Measurements from ENCODE around the gene TPPP. TPM values are rescaled to one million over a fixed set of nuclear protein-coding genes. Genes with fewer than 3 reads are reported as not detected.
"Not testable (repeated sequence)": the region's sequence is repeated elsewhere in the genome, so short reads cannot be mapped to it uniquely, and the experiment has no call there.

The TPPP gene
- 12.9 TPM for total RNA-seq

GRCh38 chr5:693271-694041, at the start of gene TPPP:
TPPP (minus strand) TSS chr5:693352; CDS start chr5:678060, 15,292 bp downstream.
- DNase-seq (ENCODE audit: low read depth in 2 of 3, low spot score in 2 of 3), result peak; percentile 50 to 64 (median 62)

DNA sequence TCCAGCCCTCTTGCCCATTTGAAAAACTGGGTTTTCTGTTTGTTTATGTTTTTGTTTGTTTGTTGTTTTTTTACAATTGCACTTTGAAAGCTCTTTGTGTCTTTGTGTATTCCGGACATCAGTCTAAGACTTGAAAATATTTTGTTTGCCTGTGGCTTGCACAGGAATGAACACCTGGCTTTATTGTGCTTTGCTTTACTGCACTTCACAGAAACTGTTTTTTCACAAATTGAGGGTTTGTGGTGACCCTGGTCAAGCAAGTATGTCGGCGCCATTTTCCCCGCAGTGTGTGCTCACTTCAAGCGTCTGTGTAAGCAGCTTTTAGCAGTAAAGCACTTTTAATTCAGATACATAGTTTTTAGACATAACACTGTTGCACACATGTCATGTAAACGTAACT, 49.1 kb upstream of the TPPP start:
- DNase-seq (ENCODE audit: low read depth in 2 of 3, low spot score in 2 of 3), result not testable (repeated sequence)

DNA sequence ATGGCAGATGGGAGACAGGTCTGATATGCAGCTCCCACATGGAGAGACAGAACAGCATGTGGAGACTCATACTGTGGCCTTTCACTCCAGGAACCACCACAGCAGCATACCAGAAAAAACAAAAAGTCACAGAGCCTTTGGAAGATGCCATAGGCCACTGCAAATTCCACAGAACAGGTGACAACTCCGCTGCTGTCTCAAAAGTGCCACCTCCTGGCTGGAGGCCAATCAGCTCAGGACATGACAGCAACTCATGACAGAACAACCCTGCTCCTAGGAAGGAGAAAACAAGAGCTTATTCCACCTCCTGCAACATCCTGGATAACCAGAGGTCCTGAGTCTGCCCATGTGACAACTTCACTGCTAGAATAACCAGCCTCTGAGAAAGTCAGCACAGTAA, 41.0 kb upstream of the TPPP start:
- not testable (repeated sequence) for DNase-seq (ENCODE audit: low read depth in 2 of 3, low spot score in 2 of 3)

DNA sequence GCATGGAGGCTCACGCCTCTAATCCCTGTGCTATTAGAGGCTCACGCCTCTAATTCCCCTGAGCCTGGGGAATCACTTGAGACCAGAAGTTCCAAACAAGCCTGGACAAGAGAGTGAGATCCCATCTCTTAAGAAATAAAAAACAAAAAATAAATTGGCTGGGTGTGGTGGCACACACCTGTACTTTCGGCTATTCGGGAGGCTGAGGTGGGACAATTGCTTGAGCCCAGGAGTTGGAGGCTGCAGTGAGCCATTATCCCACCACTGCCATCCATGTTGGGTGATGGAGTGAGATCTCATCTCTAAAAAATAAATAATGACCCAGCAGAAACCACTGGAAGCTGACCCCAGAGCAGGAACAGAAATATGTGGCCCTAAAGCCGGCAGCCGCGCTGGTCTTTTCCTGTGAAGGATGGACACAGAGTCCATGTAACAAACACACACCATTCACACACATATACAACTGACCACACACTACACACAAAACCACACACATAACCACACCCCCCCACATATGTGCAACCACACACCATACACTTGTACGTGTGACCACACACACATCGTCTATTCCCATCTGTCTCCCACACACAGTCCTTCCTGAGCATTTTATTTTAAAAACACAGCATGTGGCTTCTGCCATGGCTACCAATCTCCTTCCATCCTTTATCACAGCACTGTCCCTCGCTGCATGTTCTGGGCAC, 39.8 kb upstream of the TPPP start:
- not testable (repeated sequence) for DNase-seq (ENCODE audit: low read depth in 2 of 3, low spot score in 2 of 3)

DNA sequence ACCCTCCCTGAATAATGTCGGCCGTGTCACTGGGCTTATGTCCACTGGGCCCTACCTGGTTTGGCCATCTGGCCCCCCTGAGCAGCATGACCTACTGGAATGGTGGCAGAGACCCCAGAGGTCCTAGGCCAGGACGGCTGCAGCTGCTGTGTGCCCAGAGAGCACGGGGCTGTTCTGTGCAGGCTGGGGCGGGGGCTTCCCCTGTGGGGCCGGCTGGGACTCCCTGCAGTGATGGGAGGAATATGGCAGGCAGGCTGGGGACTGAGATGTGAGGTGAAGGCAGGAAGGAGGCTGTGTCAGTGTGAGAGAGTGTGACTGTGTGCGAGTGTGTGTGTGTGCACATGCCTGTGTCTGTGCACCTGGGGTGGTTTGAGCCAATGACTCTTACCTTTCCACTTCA, 36.1 kb upstream of the TPPP start:
- not testable (repeated sequence) for DNase-seq (ENCODE audit: low read depth in 2 of 3, low spot score in 2 of 3)

DNA sequence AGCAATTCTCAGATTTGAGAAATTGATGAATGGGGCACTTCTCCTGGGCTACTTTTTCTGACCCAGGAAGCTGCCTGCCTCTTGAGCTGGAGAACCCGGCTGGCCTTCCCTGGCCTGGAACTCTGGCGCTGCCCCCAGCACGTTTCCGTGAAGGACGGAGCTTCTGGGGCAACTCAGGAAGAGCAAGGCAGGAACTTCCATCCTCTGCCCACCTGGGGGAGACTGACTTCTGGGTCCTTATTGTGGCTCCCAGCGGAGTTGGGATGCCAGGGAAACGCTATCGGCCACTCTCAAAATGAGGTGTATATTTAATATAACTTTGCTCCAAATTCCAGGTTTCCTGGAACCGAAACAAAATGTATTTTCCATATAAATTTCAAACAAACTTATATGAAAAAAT, 33.9 kb upstream of the TPPP start:
- DNase-seq (ENCODE audit: low read depth in 2 of 3, low spot score in 2 of 3), result not testable (repeated sequence)

- not testable (repeated sequence) for DNase-seq (ENCODE audit: low read depth in 2 of 3, low spot score in 2 of 3)
Observed at GRCh38 chr5:723865-724264, 30.7 kb upstream of the TPPP start.

DNA sequence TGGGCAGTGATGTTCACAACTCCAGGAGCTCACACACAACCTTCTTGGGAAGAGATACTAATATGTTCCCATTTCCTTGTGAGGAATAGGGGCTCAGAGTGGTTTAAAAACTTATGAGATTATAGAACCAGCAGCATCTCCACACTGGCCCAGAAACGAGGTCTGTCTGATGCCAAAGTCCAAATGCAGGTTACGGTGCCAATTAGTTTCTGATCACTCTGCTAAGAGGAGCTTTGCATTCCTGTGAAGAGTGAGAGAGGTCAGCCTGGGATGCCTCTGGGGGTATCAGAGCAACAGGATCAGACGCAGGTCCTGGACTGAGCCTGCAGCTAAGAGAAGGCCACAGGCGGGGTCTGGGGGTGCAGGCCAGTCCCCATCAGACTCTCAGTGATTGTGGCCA, 30.2 kb upstream of the TPPP start:
- DNase-seq (ENCODE audit: low read depth in 2 of 3, low spot score in 2 of 3), result not testable (repeated sequence)

- not testable (repeated sequence) for DNase-seq (ENCODE audit: low read depth in 2 of 3, low spot score in 2 of 3)
Observed at GRCh38 chr5:719379-719778, 26.2 kb upstream of the TPPP start.

DNA sequence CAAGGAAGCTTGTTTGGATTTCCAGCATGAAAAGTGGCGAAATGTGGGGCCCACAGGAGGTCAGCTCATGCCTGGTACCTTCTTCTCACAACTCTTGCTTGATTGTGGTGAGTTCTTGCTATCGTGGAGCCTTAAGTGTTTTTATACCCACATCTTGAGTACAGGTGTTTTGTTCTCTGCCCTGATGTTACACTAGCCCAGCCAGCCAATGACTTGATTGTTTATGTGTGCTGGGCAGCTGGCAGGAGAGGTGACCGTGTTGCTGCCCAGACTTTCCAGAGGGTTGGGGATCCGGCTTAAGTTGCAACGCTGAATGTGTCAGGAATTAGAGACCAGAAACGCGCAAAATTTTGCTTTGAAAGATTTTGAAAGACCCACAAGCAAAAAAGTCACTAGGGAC, 24.0 kb upstream of the TPPP start:
- DNase-seq (ENCODE audit: low read depth in 2 of 3, low spot score in 2 of 3), result no peak

- DNase-seq (ENCODE audit: low read depth in 2 of 3, low spot score in 2 of 3), result not testable (repeated sequence)
Observed at GRCh38 chr5:716740-717139, 23.6 kb upstream of the TPPP start.

GRCh38 chr5:715636-716035, 22.5 kb upstream of the TPPP start:
- not testable (repeated sequence) for DNase-seq (ENCODE audit: low read depth in 2 of 3, low spot score in 2 of 3)

DNA sequence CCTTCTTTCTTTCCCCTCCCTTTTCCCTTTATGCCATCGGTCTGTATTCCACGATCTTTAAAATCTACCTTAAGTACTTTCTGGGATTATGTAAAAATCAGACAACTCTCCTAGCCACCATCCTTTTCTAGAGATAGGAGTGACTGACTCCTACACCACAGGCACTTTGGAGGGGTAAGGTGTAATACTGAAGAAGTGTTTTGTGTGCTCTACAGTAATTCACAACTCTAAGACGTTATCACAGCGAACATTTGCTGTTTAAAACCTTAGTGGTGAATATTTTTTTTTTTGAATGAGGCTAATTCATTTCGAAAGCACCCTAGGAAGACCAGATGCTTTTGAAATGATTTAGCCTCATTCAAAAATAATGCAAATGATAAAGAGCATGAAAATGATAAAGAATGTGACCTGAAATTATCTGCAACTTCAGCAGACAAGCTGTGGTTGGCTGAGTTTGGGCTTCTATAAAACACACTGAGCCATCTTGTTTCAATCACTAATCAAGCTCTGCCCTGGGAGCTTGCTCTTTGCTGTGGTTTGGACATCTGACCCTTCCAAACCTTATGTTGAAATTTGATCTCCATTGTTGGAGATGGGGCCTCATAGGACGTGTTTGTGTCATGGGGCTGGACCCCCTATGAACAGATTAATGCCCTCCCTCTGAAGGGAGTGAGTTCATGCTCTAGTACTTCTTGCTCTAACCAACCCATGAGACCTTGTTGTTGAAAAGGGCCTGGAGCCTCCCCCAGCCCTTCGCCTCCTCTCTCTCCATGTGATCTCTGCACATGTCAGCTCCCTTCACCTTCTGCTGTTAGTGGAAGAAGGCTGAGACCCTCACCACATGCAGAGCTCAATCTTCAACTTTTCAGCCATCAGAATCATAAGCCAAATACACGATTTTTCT, 21.3 kb upstream of the TPPP start:
- DNase-seq (ENCODE audit: low read depth in 2 of 3, low spot score in 2 of 3), result not testable (repeated sequence)

DNA sequence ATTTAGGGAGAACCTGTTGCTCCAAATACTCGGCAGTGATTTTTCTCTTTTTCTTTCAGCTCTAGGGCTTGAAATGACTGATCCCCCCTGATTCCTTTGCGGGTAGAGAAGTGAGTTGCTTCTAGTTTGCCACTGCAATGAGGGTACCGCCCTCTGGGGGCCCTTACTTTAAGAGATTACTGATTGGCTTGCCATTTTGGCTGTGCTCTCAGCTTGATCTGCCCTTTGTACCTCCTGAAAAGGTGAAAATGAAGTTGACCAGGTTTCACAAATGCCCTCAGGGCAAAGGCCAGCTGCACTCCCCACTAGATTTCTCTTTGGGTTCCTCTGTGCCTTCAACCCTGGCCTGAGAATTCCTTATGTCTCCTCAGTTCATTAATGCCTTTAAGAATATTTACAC, 20.5 kb upstream of the TPPP start:
- not testable (repeated sequence) for DNase-seq (ENCODE audit: low read depth in 2 of 3, low spot score in 2 of 3)

- not testable (repeated sequence) for DNase-seq (ENCODE audit: low read depth in 2 of 3, low spot score in 2 of 3)
Observed at GRCh38 chr5:708848-709517, 15.8 kb upstream of the TPPP start.

GRCh38 chr5:708374-708773, 15.2 kb upstream of the TPPP start:
- not testable (repeated sequence) for DNase-seq (ENCODE audit: low read depth in 2 of 3, low spot score in 2 of 3)

GRCh38 chr5:706127-706526, 13.0 kb upstream of the TPPP start:
- peak in 1 of 3 donors; percentile 18 for DNase-seq (ENCODE audit: low read depth in 2 of 3, low spot score in 2 of 3)

DNA sequence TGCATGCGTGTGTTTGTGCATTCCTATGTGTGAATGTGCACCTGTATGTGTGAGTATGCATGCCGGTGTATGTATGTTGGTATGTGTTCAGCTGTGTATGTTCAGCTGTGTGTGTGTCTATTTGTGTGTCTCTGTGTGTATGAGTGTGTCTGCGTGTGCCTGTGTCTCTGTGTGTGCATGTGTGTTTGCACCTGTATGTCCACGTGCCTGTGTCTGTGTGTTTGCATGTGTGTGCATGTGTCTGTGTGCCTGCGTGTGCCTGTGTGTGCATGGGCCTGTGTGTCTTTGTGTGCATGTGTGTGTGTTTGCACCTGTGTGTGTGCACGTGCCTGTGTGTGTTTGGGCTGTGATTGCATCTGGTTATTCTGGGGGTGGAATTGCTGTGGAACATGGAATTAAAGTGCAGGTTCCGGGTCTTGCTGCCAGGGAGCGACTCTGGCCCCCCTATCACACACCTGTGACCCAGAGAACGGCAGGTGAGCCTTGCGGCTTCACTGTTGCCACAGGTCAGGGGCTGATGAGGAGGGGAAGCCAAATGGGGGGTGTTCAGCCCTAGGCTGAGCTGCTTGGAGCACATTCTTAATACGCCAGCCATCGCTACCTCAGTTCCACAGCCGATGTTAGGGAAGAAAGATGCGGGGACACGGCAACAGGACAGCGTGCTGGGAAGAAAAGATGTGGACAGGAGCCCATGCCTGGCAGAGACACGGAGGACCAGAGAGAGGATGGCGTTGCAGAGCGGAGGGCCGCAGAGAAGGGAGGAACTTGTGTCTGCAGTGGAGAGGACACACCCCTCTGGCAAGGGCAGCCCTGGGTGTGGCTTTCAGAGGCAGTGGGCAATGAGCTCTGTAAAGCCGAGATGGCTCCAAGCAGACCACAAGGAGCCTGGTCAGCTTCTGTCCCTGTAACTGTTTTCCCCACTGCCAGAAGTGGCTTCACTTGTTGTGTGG, 3.9 kb upstream of the TPPP start:
- DNase-seq (ENCODE audit: low read depth in 2 of 3, low spot score in 2 of 3), result not testable (repeated sequence)

GRCh38 chr5:696191-696590, 3.0 kb upstream of the TPPP start:
- DNase-seq (ENCODE audit: low read depth in 2 of 3, low spot score in 2 of 3), result not testable (repeated sequence)
